Upper lobe of left lung (tissue), 4 donors: Measurements from ENCODE around the gene GMDS.

Source experiments
- POLR2A ChIP-seq, 4 donors: fragments of 450-650 bp; IDR thresholded peaks; one replicate each; pipeline ENCODE4 v1.5.1; 2016 to 2017; ENCODE audit warnings: antibody characterized with exemption in 4 of 4, mild to moderate bottlenecking in 2 of 4
- POLR2AphosphoS5 ChIP-seq, 2 donors: sonication (generic); formaldehyde crosslinking; IDR thresholded peaks; one replicate each; pipeline ENCODE4 v1.5.1; 2017; ENCODE audit warnings: antibody characterized with exemption in 2 of 2

DNA sequence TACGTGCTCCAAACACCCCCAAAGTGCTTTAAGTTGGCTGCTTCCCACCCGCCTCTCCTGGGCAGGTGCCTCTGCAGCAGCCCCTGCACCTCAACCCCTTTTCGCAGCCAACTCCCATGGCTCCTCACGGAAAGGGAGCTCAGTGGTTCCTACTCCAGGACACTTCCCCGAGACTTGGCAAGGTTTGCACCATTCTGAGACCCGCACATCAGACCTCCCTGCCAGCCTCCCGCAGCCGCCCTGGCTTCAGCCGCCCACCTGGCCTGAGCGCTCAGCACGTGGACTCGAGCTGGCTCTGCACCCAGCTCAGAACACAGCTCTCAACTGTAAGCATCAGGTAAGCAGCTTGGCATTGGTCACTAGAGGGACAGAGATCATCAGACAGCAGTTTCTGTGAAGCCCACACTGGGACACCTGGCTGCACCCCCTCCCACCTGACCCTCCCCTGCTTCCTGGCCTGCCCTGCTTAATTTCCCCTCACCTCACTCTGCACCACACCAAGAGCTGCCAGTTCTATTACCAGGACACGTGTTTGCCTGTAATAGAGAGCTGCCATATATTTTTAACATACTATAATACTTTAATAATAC is 28.5 kb downstream of the GMDS start:
- TF ChIP-seq POLR2A (IDR thresholded peaks at IDR 0.05) = no peak
- no peak for TF ChIP-seq POLR2AphosphoS5 (IDR thresholded peaks at IDR 0.05)
